WI38 (cell line): ENCODE data around the gene GALNT15.

Source experiments
- H3K4me3 ChIP-seq: 2 replicates; pipeline ENCODE4 v1.5.1; 2011; ENCODE audit warnings: low read depth, mild to moderate bottlenecking, control low read depth, low read length
- TF ChIP-seq, protein P1 (sequence below): IDR thresholded peaks from 2 replicates; pipeline ENCODE4 v1.5.1; 2012; ENCODE audit warnings: low read depth, mild to moderate bottlenecking, control low read depth, low read length

GALNT15 gene

DNA sequence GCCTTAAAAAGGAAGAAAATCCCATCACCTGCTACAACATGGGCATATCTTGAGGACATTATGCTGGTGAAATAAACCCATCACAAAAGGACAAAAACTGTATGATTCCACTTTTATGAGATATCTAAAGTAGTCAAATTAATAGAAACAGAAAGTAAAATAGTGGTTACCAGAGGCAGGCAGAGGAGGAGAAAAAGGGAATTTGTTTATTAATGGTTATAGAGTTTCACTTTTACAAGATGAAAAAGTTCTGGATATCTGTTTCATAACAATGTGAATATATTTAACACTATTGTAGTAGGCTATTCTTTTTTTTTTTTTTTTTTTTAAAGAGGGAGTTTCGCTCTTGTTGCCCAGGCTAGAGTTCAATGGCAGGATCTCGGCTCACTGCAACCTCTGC is 49.8 kb downstream of the GALNT15 start:
- TF ChIP-seq, protein P1, sequence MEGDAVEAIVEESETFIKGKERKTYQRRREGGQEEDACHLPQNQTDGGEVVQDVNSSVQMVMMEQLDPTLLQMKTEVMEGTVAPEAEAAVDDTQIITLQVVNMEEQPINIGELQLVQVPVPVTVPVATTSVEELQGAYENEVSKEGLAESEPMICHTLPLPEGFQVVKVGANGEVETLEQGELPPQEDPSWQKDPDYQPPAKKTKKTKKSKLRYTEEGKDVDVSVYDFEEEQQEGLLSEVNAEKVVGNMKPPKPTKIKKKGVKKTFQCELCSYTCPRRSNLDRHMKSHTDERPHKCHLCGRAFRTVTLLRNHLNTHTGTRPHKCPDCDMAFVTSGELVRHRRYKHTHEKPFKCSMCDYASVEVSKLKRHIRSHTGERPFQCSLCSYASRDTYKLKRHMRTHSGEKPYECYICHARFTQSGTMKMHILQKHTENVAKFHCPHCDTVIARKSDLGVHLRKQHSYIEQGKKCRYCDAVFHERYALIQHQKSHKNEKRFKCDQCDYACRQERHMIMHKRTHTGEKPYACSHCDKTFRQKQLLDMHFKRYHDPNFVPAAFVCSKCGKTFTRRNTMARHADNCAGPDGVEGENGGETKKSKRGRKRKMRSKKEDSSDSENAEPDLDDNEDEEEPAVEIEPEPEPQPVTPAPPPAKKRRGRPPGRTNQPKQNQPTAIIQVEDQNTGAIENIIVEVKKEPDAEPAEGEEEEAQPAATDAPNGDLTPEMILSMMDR: no peak
- no peak overlapping the region for H3K4me3 ChIP-seq

DNA sequence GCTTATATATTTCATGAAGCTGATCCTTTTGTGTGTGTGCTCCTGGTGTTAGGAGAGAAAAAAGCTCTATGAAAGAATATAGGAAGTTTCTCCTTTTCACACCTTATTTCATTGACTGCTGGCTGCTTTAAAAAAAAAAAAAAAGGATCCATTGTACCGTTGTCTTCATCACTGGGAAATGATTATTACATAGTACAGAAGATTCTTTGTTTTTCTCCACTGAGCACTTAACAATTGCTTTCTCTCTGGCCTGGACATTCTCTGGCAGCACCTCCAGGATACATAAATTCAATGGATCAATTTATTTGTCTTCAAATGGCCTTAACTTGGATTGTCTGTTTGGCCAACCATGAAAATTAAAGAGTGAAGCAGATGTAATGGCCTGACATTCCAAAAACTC is 53.1 kb downstream of the GALNT15 start:
- no peak overlapping the region for H3K4me3 ChIP-seq
- TF ChIP-seq, protein P1: no peak

DNA sequence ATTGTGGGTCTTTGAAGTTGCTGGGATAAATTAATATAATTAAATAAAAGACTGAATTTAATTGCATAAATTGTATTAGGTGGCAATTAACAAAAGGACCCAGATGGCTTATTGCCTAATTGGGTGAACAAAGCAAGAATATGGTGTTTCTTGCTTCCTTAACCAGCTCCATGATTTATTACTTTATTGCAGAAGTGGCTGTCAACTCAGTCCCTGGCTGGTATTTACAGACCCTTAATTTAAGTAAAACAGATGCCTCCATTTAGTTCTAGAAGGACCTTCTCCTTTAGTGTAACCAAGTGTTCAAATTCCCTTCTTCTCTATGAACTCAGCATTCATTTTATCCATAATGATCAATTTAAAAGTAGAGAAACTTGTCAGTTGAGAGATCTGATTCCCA is 55.2 kb downstream of the GALNT15 start:
- H3K4me3 ChIP-seq: no peak overlapping the region
- TF ChIP-seq, protein P1: no peak

DNA sequence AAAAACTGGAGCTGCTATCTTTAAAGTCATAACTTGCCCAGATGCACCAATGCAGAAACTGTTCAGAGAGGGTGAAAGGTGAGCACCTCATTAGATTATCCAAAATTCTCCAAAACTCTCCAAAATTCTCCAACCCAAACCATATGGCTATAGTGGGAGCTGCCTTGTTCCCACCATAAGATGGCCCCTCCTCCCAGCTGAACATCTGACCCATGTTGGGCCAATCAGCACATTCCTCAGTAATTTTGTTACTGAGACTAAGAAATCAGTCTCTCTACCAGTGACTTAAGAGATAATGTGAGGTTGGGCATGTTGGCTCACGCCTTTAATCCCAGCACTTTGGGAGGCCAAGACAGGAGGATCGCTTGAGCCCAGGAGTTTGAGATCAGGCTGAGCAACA is 57.5 kb downstream of the GALNT15 start:
- no peak overlapping the region for H3K4me3 ChIP-seq
- TF ChIP-seq, protein P1: no peak

DNA sequence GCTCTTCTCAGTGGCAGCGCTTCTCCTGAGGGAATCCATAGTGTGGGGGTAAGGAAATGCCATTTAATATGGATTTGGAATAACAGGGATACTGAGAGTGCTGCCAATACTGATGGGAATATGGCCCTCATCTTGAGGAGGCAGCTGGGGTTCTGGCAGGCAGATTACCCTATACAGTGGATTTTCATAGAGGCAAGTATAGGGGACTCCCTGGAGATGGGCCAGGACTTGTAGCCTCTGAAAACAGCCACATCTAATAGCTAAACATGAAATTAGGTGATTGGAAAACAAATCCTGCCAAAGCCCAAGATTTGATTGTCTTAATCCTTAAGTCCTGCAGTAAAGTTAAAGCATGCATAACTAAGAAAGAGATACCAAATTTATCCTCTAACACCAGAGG is 59.3 kb downstream of the GALNT15 start:
- TF ChIP-seq, protein P1: no peak
- no peak overlapping the region for H3K4me3 ChIP-seq

DNA sequence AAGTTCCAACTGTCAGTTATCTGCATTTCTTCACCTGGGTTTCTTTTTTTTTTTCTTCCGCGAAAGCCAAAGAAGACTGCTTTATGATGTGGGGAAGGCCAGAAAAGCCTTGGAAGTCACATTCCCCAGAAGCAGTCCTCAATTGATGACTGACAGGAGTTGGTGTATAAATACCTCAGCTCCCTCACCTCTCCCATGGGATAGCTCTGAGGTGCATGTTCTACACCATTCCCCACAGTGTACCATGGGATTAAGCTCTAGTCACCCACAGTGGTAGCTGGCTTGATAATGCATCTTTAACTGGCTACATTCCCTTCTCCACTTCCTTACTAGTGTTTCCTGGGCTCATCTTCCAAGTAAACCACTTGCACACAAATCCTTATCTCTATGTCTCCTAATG is 59.8 kb downstream of the GALNT15 start:
- no peak overlapping the region for H3K4me3 ChIP-seq
- TF ChIP-seq, protein P1: no peak

DNA sequence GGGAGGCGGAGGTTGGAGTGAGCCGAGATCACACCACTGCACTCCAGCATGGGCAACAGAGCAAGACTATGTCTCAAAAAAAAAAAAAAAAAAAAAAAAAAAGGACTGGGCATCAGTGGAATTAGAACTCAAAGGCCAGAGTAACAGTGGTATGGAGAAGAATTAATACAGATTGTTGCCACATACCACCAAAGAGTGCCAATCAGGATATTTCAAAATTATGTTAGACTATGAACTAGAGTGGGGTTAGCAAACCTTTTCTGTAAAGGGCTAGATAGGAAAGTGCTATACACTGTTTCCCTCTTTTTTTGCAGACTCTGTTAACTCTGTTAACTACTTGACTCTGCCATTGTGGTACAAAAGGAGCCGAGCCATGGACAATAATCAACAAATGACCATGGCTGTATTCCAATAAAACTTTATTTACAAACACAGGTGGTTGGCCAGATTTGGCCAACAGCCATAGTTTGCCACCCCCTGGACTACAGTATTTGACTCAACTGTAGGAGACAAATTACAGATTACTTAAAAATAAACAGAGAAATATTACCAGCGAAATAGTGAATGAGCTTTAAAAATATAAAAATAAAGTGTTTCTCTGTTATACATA is 61.7 kb downstream of the GALNT15 start:
- TF ChIP-seq, protein P1: no peak
- no peak overlapping the region for H3K4me3 ChIP-seq
